ENCODE results near the gene STIM2. TPM values are rescaled to one million over a fixed set of nuclear protein-coding genes. Genes with fewer than 3 reads are reported as not detected.
"Not testable (repeated sequence)": the region's sequence is repeated elsewhere in the genome, so short reads cannot be mapped to it uniquely, and the experiment has no call there.

The STIM2 gene
- polyA plus RNA-seq, 3 donors from 2014 or later, result 19.1 to 38.1 (median 24.6) TPM

GRCh38 chr4:26884026-26884425, 23.4 kb downstream of the STIM2 start:
- peaks cover 4 to 8% (median 5%) of the 10 kb centered on the region in 3 donors for H3K27me3 Mint-ChIP-seq (ENCODE audit: low read depth in 3 of 3)
- H3K9me3 Mint-ChIP-seq, result no peaks in the 10 kb centered on the region
- peak overlapping the region; percentile 92 to 99 (median 95) for H3K27ac Mint-ChIP-seq
- H3K4me3 Mint-ChIP-seq, result peak overlapping the region; percentile 68 to 87 (median 76)
- no peaks in the 10 kb centered on the region for H3K36me3 Mint-ChIP-seq
- peaks cover 85 to 92% of the 10 kb centered on the region in 2 donors for H3K4me1 Mint-ChIP-seq
- no peak for DNase-seq

- Mint-ChIP-seq H3K27ac (peak overlapping the region; percentile 92 to 99 (median 95)), H3K36me3 (no peaks in the 10 kb centered on the region), H3K4me3 (peak overlapping the region; percentile 68 to 87 (median 76)), H3K27me3 (ENCODE audit: low read depth in 3 of 3) (peaks cover 4 to 8% (median 5%) of the 10 kb centered on the region in 3 donors), H3K4me1 (peaks cover 85 to 92% of the 10 kb centered on the region in 2 donors), H3K9me3 (no peaks in the 10 kb centered on the region)
- DNase-seq, result peak; percentile 53 to 65 (median 59)
Measured at GRCh38 chr4:26884486-26884988, 23.9 kb downstream of the STIM2 start.

- Mint-ChIP-seq H3K27ac (peak overlapping the region; percentile 92 to 99 (median 95)), H3K4me1 (peaks cover 78 to 90% of the 10 kb centered on the region in 2 donors), H3K9me3 (no peaks in the 10 kb centered on the region), H3K36me3 (no peaks in the 10 kb centered on the region), H3K4me3 (peak overlapping the region; percentile 69 to 87 (median 77)), H3K27me3 (ENCODE audit: low read depth in 3 of 3) (peaks cover 4 to 6% (median 5%) of the 10 kb centered on the region in 3 donors)
- DNase-seq, result peak; percentile 76 to 80 (median 79)
Measured at GRCh38 chr4:26885912-26886274, 25.3 kb downstream of the STIM2 start.

- Mint-ChIP-seq H3K4me3 (peak overlapping the region; percentile 69 to 87 (median 77)), H3K4me1 (peaks cover 82 to 94% of the 10 kb centered on the region in 2 donors), H3K36me3 (peaks cover 0 to 3% (median 0%) of the 10 kb centered on the region in 3 donors), H3K9me3 (no peaks in the 10 kb centered on the region), H3K27ac (peak overlapping the region; percentile 92 to 99 (median 95)), H3K27me3 (ENCODE audit: low read depth in 3 of 3) (peaks cover 4 to 6% (median 5%) of the 10 kb centered on the region in 3 donors)
- DNase-seq, result peak; percentile 39 to 50 (median 44)
Measured at GRCh38 chr4:26887143-26887542, 26.5 kb downstream of the STIM2 start.

GRCh38 chr4:26887809-26888208, 27.2 kb downstream of the STIM2 start:
- peaks cover 82 to 96% of the 10 kb centered on the region in 2 donors for H3K4me1 Mint-ChIP-seq
- peaks cover 0 to 3% (median 0%) of the 10 kb centered on the region in 3 donors for H3K36me3 Mint-ChIP-seq
- peaks cover 4 to 6% (median 5%) of the 10 kb centered on the region in 3 donors for H3K27me3 Mint-ChIP-seq (ENCODE audit: low read depth in 3 of 3)
- H3K9me3 Mint-ChIP-seq, result no peaks in the 10 kb centered on the region
- DNase-seq, result no peak
- no peak overlapping the region for H3K4me3 Mint-ChIP-seq
- peak overlapping the region; percentile 23 to 92 (median 80) for H3K27ac Mint-ChIP-seq

GRCh38 chr4:26889356-26889755, 28.7 kb downstream of the STIM2 start:
- Mint-ChIP-seq H3K27me3 (ENCODE audit: low read depth in 3 of 3) (peaks cover 4 to 6% (median 5%) of the 10 kb centered on the region in 3 donors), H3K4me1 (peaks cover 82 to 96% of the 10 kb centered on the region in 2 donors), H3K36me3 (peaks cover 0 to 3% (median 0%) of the 10 kb centered on the region in 3 donors), H3K9me3 (no peaks in the 10 kb centered on the region), H3K27ac (peak overlapping the region in 5 of 6 donors; percentile 2 to 74 (median 49)), H3K4me3 (no peak overlapping the region)
- DNase-seq, result no peak

- peaks cover 0 to 3% (median 0%) of the 10 kb centered on the region in 3 donors for H3K36me3 Mint-ChIP-seq
- H3K27ac Mint-ChIP-seq, result peak overlapping the region in 5 of 6 donors; percentile 51 to 92 (median 66)
- peaks cover 80 to 95% of the 10 kb centered on the region in 2 donors for H3K4me1 Mint-ChIP-seq
- H3K9me3 Mint-ChIP-seq, result no peaks in the 10 kb centered on the region
- DNase-seq, result no peak
- H3K27me3 Mint-ChIP-seq (ENCODE audit: low read depth in 3 of 3), result peaks cover 4 to 6% (median 5%) of the 10 kb centered on the region in 3 donors
- H3K4me3 Mint-ChIP-seq, result no peak overlapping the region
Measured at GRCh38 chr4:26891054-26891453, 30.4 kb downstream of the STIM2 start.

- no peak for DNase-seq
- peaks cover 0 to 4% (median 0%) of the 10 kb centered on the region in 3 donors for H3K27me3 Mint-ChIP-seq (ENCODE audit: low read depth in 3 of 3)
- H3K4me1 Mint-ChIP-seq, result peaks cover 79 to 95% of the 10 kb centered on the region in 2 donors
- no peaks in the 10 kb centered on the region for H3K9me3 Mint-ChIP-seq
- H3K27ac Mint-ChIP-seq, result peak overlapping the region; percentile 51 to 92 (median 69)
- no peak overlapping the region for H3K4me3 Mint-ChIP-seq
- H3K36me3 Mint-ChIP-seq, result peaks cover 0 to 3% (median 0%) of the 10 kb centered on the region in 3 donors
Measured at GRCh38 chr4:26891867-26892266, 31.2 kb downstream of the STIM2 start.

- peak overlapping the region; percentile 51 to 92 (median 80) for H3K27ac Mint-ChIP-seq
- no peaks in the 10 kb centered on the region for H3K27me3 Mint-ChIP-seq (ENCODE audit: low read depth in 3 of 3)
- DNase-seq, result no peak
- peaks cover 0 to 3% (median 0%) of the 10 kb centered on the region in 3 donors for H3K36me3 Mint-ChIP-seq
- no peaks in the 10 kb centered on the region for H3K9me3 Mint-ChIP-seq
- H3K4me3 Mint-ChIP-seq, result no peak overlapping the region
- peaks cover 77 to 94% of the 10 kb centered on the region in 2 donors for H3K4me1 Mint-ChIP-seq
Measured at GRCh38 chr4:26892480-26893150, 32.0 kb downstream of the STIM2 start.

- Mint-ChIP-seq H3K4me1 (peaks cover 76 to 91% of the 10 kb centered on the region in 2 donors), H3K27ac (peak overlapping the region; percentile 51 to 92 (median 76)), H3K36me3 (peaks cover 0 to 3% (median 0%) of the 10 kb centered on the region in 3 donors)
Measured at GRCh38 chr4:26893491-26893890, 32.9 kb downstream of the STIM2 start.

GRCh38 chr4:26894881-26895280, 34.2 kb downstream of the STIM2 start:
- peak overlapping the region in 1 of 6 donors; percentile 70 for H3K27ac Mint-ChIP-seq
- not testable (repeated sequence) for H3K36me3 Mint-ChIP-seq
- H3K4me1 Mint-ChIP-seq, result peaks cover 75 to 91% of the 10 kb centered on the region in 2 donors

More at GRCh38 chr4:26893491-26893890, 32.9 kb downstream of the STIM2 start:
- DNase-seq, result no peak
- Mint-ChIP-seq H3K9me3 (no peaks in the 10 kb centered on the region), H3K4me3 (no peak overlapping the region), H3K27me3 (ENCODE audit: low read depth in 3 of 3) (no peaks in the 10 kb centered on the region)

GRCh38 chr4:26896636-26897035, 36.0 kb downstream of the STIM2 start:
- no peaks in the 10 kb centered on the region for H3K9me3 Mint-ChIP-seq
- no peaks in the 10 kb centered on the region for H3K27me3 Mint-ChIP-seq (ENCODE audit: low read depth in 3 of 3)
- H3K4me3 Mint-ChIP-seq, result no peak overlapping the region
- peaks cover 78 to 93% of the 10 kb centered on the region in 2 donors for H3K4me1 Mint-ChIP-seq
- H3K36me3 Mint-ChIP-seq, result peaks cover 0 to 3% (median 0%) of the 10 kb centered on the region in 3 donors
- DNase-seq, result no peak
- H3K27ac Mint-ChIP-seq, result peak overlapping the region in 5 of 6 donors; percentile 21 to 83 (median 37)

More at GRCh38 chr4:26894881-26895280, 34.2 kb downstream of the STIM2 start:
- H3K9me3 Mint-ChIP-seq; DNase-seq; H3K27me3 Mint-ChIP-seq (ENCODE audit: low read depth in 3 of 3); H3K4me3 Mint-ChIP-seq: not testable (repeated sequence)

- Mint-ChIP-seq H3K27me3 (ENCODE audit: low read depth in 3 of 3) (no peaks in the 10 kb centered on the region), H3K4me3 (peak overlapping the region in 3 of 5 donors; percentile 51 to 63 (median 56)), H3K27ac (peak overlapping the region; percentile 37 to 88 (median 78)), H3K36me3 (no peaks in the 10 kb centered on the region), H3K9me3 (no peaks in the 10 kb centered on the region), H3K4me1 (peaks cover 77 to 93% of the 10 kb centered on the region in 2 donors)
- DNase-seq, result no peak
Measured at GRCh38 chr4:26899991-26900390, 39.4 kb downstream of the STIM2 start.

- Mint-ChIP-seq H3K36me3 (no peaks in the 10 kb centered on the region), H3K4me3 (no peak overlapping the region), H3K4me1 (peaks cover 78 to 94% of the 10 kb centered on the region in 2 donors), H3K9me3 (no peaks in the 10 kb centered on the region), H3K27me3 (ENCODE audit: low read depth in 3 of 3) (peaks cover 0 to 2% (median 0%) of the 10 kb centered on the region in 3 donors), H3K27ac (peak overlapping the region in 4 of 6 donors; percentile 20 to 33 (median 27))
- no peak for DNase-seq
Measured at GRCh38 chr4:26900765-26901164, 40.1 kb downstream of the STIM2 start.
